HepG2 (cell line): Measurements from ENCODE around the gene WBP1. TPM values are rescaled to one million over a fixed set of nuclear protein-coding genes. Genes with fewer than 3 reads are reported as not detected.
A peak's percentile ranks its signal among the peaks of the same experiment; 100 is the strongest.

Experiments
- ATAC-seq: fragments of 200-7000 bp; cut with Tn5 transposase; 3 replicates; pipeline ENCODE4 v1.9.1; 2020; ENCODE audit warnings: mild to moderate bottlenecking, moderate library complexity
- BruUV-seq: library from RNA; stranded (reverse); fragments of 400-500 nt; replicated peaks from 2 replicates; lab custom pipeline; 2021; lab: Mats Ljungman, UMichigan
- CTCF ChIA-PET: fragments of 300-600 bp; formaldehyde crosslinking; extraction: SDS; loops from one replicate; lab custom pipeline; 2021; ENCODE audit warnings: low total read pairs, inconsistent platforms, low intra/inter-chr PET ratio; lab: Yijun Ruan, JAX
- POLR2A ChIA-PET: fragments of 350-600 bp; sonication (Branson Sonifier 250); formaldehyde crosslinking; loops from one replicate; lab custom pipeline; 2020; ENCODE audit warnings: antibody characterized with exemption, inconsistent platforms; lab: Yijun Ruan, JAX
- DNase-seq: peaks from one replicate; pipeline ENCODE4 v3.0.0-alpha.2; 2015; ENCODE audit warnings: low spot score
- FAIRE-seq: peaks from 3 replicates; lab custom pipeline; 2011; peaks lifted over from hg19 to GRCh38; lab: Jason Lieb, UNC
- H2AFZ ChIP-seq: one replicate; pipeline ENCODE4 v1.6.1; 2011; ENCODE audit warnings: low read length, inconsistent platforms
- H3K27ac ChIP-seq: fragments of 300-600 bp; 3 replicates; pipeline ENCODE4 v1.8.0; 2011; ENCODE audit warnings: mixed run types, mild to moderate bottlenecking, mixed read lengths, low read length, inconsistent platforms; ENCODE audit not compliant: insufficient read depth; ENCODE audit errors: extremely low read length
- H3K27me3 ChIP-seq, 2 experiments: fragments of 200-600 bp in 1 of 2; 2 replicates in 1 of 2; 3 replicates in 1 of 2; pipeline versions ENCODE4 v1.6.0 to v1.8.0; 2011; ENCODE audit warnings: low read length in 2 of 2, mild to moderate bottlenecking in 2 of 2, moderate library complexity in 2 of 2, inconsistent platforms in 1 of 2; ENCODE audit not compliant: insufficient read depth in 2 of 2, control insufficient read depth in 1 of 2
- H3K36me3 ChIP-seq, 2 experiments: fragments of 200-600 bp in 1 of 2; replicated peaks in 1 of 2; 2 replicates in 1 of 2; 3 replicates in 1 of 2; pipeline versions ENCODE4 v1.5.1 to v1.8.0; 2011; ENCODE audit warnings: low read length in 2 of 2, inconsistent platforms in 1 of 2; ENCODE audit not compliant: insufficient read depth in 2 of 2, control insufficient read depth in 1 of 2
- H3K4me1 ChIP-seq: 2 replicates; pipeline ENCODE4 v1.5.1; 2012; ENCODE audit warnings: low read length, inconsistent platforms; ENCODE audit not compliant: insufficient read depth
- H3K4me2 ChIP-seq: 2 replicates; pipeline ENCODE4 v1.6.0; 2011; ENCODE audit warnings: low read depth, low read length, inconsistent platforms
- H3K4me3 ChIP-seq, 3 experiments: fragments of 200-600 bp in 1 of 3; sonication (generic), shearing (Covaris generic) in 1 of 3; replicated peaks in 1 of 3; 2 replicates each; pipeline ENCODE4 v1.5.1; 2011 to 2016; ENCODE audit warnings: low read length in 3 of 3, inconsistent platforms in 2 of 3, low read depth in 2 of 3, mild to moderate bottlenecking in 2 of 3, control low read depth in 1 of 3, mixed read lengths in 1 of 3; ENCODE audit not compliant: insufficient read depth in 1 of 3
- H3K79me2 ChIP-seq: one replicate; pipeline ENCODE4 v1.6.1; 2011; ENCODE audit warnings: low read length, inconsistent platforms; ENCODE audit not compliant: insufficient read depth
- H3K9ac ChIP-seq: 2 replicates; pipeline ENCODE4 v1.6.0; 2011; ENCODE audit warnings: mild to moderate bottlenecking, low read depth, low read length, inconsistent platforms; ENCODE audit not compliant: insufficient read depth
- H3K9me3 ChIP-seq: 2 replicates; pipeline ENCODE4 v1.5.1; 2012; ENCODE audit warnings: mild to moderate bottlenecking, low read length
- H4K20me1 ChIP-seq: 2 replicates; pipeline ENCODE4 v1.6.0; 2011; ENCODE audit warnings: inconsistent platforms, mild to moderate bottlenecking, low read length, moderate library complexity; ENCODE audit not compliant: insufficient read depth
- BCLAF1 ChIP-seq: fragments of 450-650 bp; IDR thresholded peaks from 2 replicates; pipeline ENCODE4 v1.6.1; 2017; ENCODE audit warnings: mild to moderate bottlenecking
- CHD2 ChIP-seq: IDR thresholded peaks from 2 replicates; pipeline ENCODE4 v1.6.1; 2011; ENCODE audit warnings: low read depth, low read length, improper control_type of control experiment
- DNMT1 ChIP-seq: sonication (generic); formaldehyde crosslinking; IDR thresholded peaks from 2 replicates; pipeline ENCODE4 v1.5.1; 2020; ENCODE audit warnings: mild to moderate bottlenecking, missing genetic modification reagents
- HMGXB3 ChIP-seq: sonication (generic); formaldehyde crosslinking; IDR thresholded peaks from 2 replicates; pipeline ENCODE4 v1.4.0; 2020; ENCODE audit warnings: missing genetic modification reagents, borderline replicate concordance
- KDM5B ChIP-seq: sonication (generic); formaldehyde crosslinking; IDR thresholded peaks from 2 replicates; pipeline ENCODE4 v1.4.0; 2020; ENCODE audit warnings: missing genetic modification reagents, mild to moderate bottlenecking, borderline replicate concordance
- MAX ChIP-seq: IDR thresholded peaks from 2 replicates; pipeline ENCODE4 v1.6.1; 2012; ENCODE audit warnings: inconsistent platforms
- PRMT3 ChIP-seq: sonication (generic); formaldehyde crosslinking; IDR thresholded peaks from 2 replicates; pipeline ENCODE4 v1.8.1; 2022; ENCODE audit warnings: low read depth, mild to moderate bottlenecking, moderate library complexity, missing genetic modification reagents, borderline replicate concordance
- RBM22 ChIP-seq: fragments of 200-400 bp; formaldehyde crosslinking; optimal IDR thresholded peaks from 2 replicates; pipeline ENCODE3; 2017; ENCODE audit warnings: mild to moderate bottlenecking, low read length, moderate library complexity
- TEAD2 ChIP-seq: sonication (generic); formaldehyde crosslinking; IDR thresholded peaks from 2 replicates; pipeline ENCODE4 v1.9.0; 2021; ENCODE audit warnings: missing genetic modification reagents
- TSC22D2 ChIP-seq: sonication (generic); formaldehyde crosslinking; IDR thresholded peaks from 2 replicates; pipeline ENCODE4 v1.5.1; 2020; ENCODE audit warnings: missing genetic modification reagents, mild to moderate bottlenecking, borderline replicate concordance
- ZFP91 ChIP-seq: sonication (generic); formaldehyde crosslinking; IDR thresholded peaks from 2 replicates; pipeline ENCODE4 v1.9.0; 2022; ENCODE audit warnings: missing genetic modification reagents, mild to moderate bottlenecking, borderline replicate concordance
- ZNF362 ChIP-seq: sonication (generic); formaldehyde crosslinking; IDR thresholded peaks from 2 replicates; pipeline ENCODE4 v1.4.0; 2020; ENCODE audit warnings: missing genetic modification reagents, mild to moderate bottlenecking, borderline replicate concordance
- ZNF768 ChIP-seq: sonication (generic); formaldehyde crosslinking; IDR thresholded peaks from 2 replicates; pipeline ENCODE4 v1.4.0; 2020; ENCODE audit warnings: missing genetic modification reagents
- WGBS: methylation state at CpG from one replicate; pipeline ENCODE4 v1.1.6; 2017; ENCODE audit warnings: low lambda C conversion rate; 5-methylcytosine and 5-hydroxymethylcytosine counted together
- in situ Hi-C: cut with HindIII; loops from 2 replicates; pipeline ENCODE4 v1.10.0; 2017; ENCODE audit warnings: low pct_unique_long_range_greater_than_20kb; ENCODE audit not compliant: extremely low pct_ligation_motif_present
- intact Hi-C: fragments of 100-400 bp; cut with micrococcal nuclease; formaldehyde crosslinking; loops from one replicate; pipeline ENCODE4 v1.10.0; 2022; ENCODE audit not compliant: unreplicated experiment
- polyA plus RNA-seq, 8 experiments: library from polyadenylated mRNA; depleted of rRNA in 3 of 8; stranded (reverse) in 7 of 8; unstranded in 1 of 8; fragments of >200 nt; fragmentation: Illumina TruSeq in 4 of 8; extraction: Trizol in 4 of 8; gene quantifications; 2 replicates each; pipeline versions ENCODE4 v1.2.1 to v1.2.3, GENCODE V29; 2011 to 2016; ENCODE audit warnings: low read depth in 4 of 8, missing spikeins in 1 of 8, mixed read lengths in 1 of 8; ENCODE audit not compliant: insufficient read depth in 1 of 8
- total RNA-seq, 5 experiments: library from RNA; depleted of rRNA; stranded (reverse); fragments of >200 nt; fragmentation: Illumina TruSeq; extraction: Trizol; gene quantifications; 2 replicates each; pipeline ENCODE4 v1.2.3, GENCODE V29; 2016; ENCODE audit warnings: low read depth in 1 of 5

WBP1 gene
- total and polyA plus RNA-seq, 2 of the 13 experiments (the other 11 are each of a cell fraction or from before 2014, with no cell fraction given) = 38.8 to 85.7 TPM

GRCh38 chr2:74425523-74425922 is 32.7 kb upstream of the WBP1 start:
- WGBS = 78% methylated on average over 7 of the region's 7 CpGs
- H3K79me2 ChIP-seq = no peaks in the 10 kb centered on the region
- in situ Hi-C loops (no loop called here), intact Hi-C loops (loop anchor here (1.0 to 2.0 kb wide), 2 partner anchors 17 to 39 kb away; partner anchors contain the start of gene MOGS)
- H3K4me1 ChIP-seq = peaks cover 89% of the 10 kb centered on the region
- peak overlapping the region; percentile 6 for H3K27ac ChIP-seq
- peak; percentile 68 for DNase-seq
- ATAC-seq = peak; percentile 1; the same call in 2 of the 3 replicates
- peaks cover 15% of the 10 kb centered on the region; the same call in 1 of the 2 replicates for H4K20me1 ChIP-seq
- ChIA-PET CTCF (no interaction called here), POLR2A (interaction anchor here (0.5 to 9.5 kb wide), 11 partner anchors 10 to 76 kb away, joined by 3 to 272 read pairs (median 4); partner anchors contain the start of genes CCDC142, INO80B, RTKN and TTC31)
- peaks cover 28 to 53% of the 10 kb centered on the region in 2 experiments for H3K36me3 ChIP-seq
- FAIRE-seq = no peak
- no peak overlapping the region for H3K4me3 ChIP-seq
- H3K27me3 ChIP-seq = no peaks in the 10 kb centered on the region; a peak in 1 of 5 replicates
- no peaks in the 10 kb centered on the region for H3K9me3 ChIP-seq
- no peak overlapping the region for H3K9ac ChIP-seq
- no peak overlapping the region for H3K4me2 ChIP-seq
- H2AFZ ChIP-seq = no peak overlapping the region
- BruUV-seq = TSS peak; percentile 14
- TF ChIP-seq ZFP91 (CRISPR knock-in tag) (no peak), KDM5B (no peak), HMGXB3 (CRISPR knock-in tag) (no peak), PRMT3 (CRISPR knock-in tag) (no peak), CHD2 (no peak), TSC22D2 (CRISPR knock-in tag) (no peak), TEAD2 (CRISPR knock-in tag) (no peak), ZNF768 (CRISPR knock-in tag) (no peak), ZNF362 (CRISPR knock-in tag) (no peak), DNMT1 (no peak), RBM22 (peak; percentile 13), BCLAF1 (no peak), MAX (0 out of 2 replicates have a peak, but pooled peaks have one; percentile 22)
